KOPT-K1 (cell line): Measurements from ENCODE around the gene PLAAT5.
"Not testable (repeated sequence)": the region's sequence is repeated elsewhere in the genome, so short reads cannot be mapped to it uniquely, and the experiment has no call there.

ENCODE experiments used
- H3K27ac ChIP-seq: fragments of 200-600 bp; sonication (generic); 2 replicates; pipeline ENCODE4 v1.5.1; 2016; ENCODE audit warnings: antibody characterized with exemption, mild to moderate bottlenecking, low read depth, low read length; ENCODE audit not compliant: poor library complexity, severe bottlenecking
- H3K36me3 ChIP-seq: fragments of 200-600 bp; sonication (generic); 2 replicates; pipeline ENCODE4 v1.5.1; 2017; ENCODE audit warnings: antibody characterized with exemption, mild to moderate bottlenecking, low read length, moderate library complexity; ENCODE audit not compliant: insufficient read depth
- H3K9me3 ChIP-seq: fragments of 200-600 bp; sonication (generic); 2 replicates; pipeline ENCODE4 v1.5.1; 2017; ENCODE audit warnings: antibody characterized with exemption, low read length, mild to moderate bottlenecking; ENCODE audit not compliant: insufficient read depth, poor library complexity, severe bottlenecking

The PLAAT5 gene

GRCh38 chr11:63476618-63477017 is 14.3 kb downstream of the PLAAT5 start:
- Histone ChIP-seq H3K9me3 (peaks cover 12% of the 10 kb centered on the region), H3K36me3 (no peaks in the 10 kb centered on the region), H3K27ac (no peak overlapping the region)

- H3K27ac ChIP-seq: no peak overlapping the region
- H3K36me3 ChIP-seq: no peaks in the 10 kb centered on the region
- H3K9me3 ChIP-seq: peaks cover 12% of the 10 kb centered on the region
Measured at GRCh38 chr11:63472372-63472771, 18.6 kb downstream of the PLAAT5 start.

GRCh38 chr11:63470311-63470710 is 20.7 kb downstream of the PLAAT5 start:
- Histone ChIP-seq H3K27ac (no peak overlapping the region), H3K36me3 (no peaks in the 10 kb centered on the region), H3K9me3 (no peaks in the 10 kb centered on the region)

DNA sequence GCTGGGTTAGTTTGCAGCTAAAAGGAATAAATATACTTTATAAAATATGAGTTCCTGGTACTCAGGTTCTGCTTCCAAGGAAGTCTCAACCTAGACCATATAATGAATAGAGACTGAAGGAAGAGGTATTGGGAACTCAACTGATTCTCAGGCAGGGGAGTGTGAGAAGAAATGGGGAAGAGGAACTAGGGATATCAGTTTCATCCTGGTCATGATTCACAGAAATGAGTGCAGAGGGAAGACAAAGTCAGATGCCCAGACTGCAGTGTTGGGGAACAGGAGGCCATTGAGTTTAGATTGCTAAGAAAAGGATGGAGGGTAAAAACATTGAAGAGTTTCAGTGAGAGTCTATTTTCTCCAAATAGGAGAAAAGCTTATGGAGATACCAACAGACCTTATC is 28.8 kb downstream of the PLAAT5 start:
- Histone ChIP-seq H3K9me3 (no peaks in the 10 kb centered on the region), H3K36me3 (no peaks in the 10 kb centered on the region), H3K27ac (no peak overlapping the region)

DNA sequence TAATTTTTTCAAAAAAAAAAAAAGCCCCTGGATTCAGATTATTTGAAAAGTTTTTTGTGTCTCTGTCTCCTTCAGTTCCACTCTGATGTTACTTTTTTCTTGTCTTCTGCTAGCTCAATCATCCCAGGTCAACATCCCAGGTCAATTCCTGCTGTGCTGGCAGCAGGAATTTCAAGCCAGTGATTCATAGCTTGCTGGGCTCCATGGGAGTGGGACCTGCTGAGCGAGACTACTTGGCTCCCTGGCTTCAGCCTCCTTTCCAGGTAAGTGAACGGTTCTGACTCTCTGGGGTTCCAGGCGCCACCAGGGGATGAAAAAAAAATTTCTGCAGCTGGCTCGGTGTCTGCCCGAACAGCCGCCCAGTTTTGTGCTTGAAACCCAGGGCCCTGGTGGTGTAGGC is 31.4 kb downstream of the PLAAT5 start:
- no peak overlapping the region for H3K27ac ChIP-seq
- H3K9me3 ChIP-seq: no peaks in the 10 kb centered on the region

DNA sequence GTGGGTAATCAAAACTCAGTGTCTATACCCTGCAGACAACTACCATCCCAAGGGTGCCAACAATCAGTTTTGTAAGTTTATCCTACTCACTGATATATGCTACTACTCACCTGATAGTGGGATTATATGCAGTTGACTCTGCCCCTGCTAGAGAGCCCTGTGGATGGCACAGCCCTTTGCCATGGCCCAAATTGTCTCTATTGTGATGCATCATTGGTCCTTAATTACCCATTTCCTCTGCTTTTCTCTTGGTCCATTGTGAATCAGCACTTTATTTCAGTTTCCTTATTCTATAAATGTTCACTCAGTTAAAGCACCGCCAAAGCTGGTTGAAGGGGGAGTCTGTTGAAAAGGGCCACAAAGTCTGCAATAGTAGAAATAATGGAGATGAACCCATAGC is 42.3 kb downstream of the PLAAT5 start:
- no peaks in the 10 kb centered on the region for H3K36me3 ChIP-seq
- H3K9me3 ChIP-seq: no peaks in the 10 kb centered on the region
- no peak overlapping the region for H3K27ac ChIP-seq

More for the DNA sequence above, 31.4 kb downstream of the PLAAT5 start:
- H3K36me3 ChIP-seq: no peaks in the 10 kb centered on the region

DNA sequence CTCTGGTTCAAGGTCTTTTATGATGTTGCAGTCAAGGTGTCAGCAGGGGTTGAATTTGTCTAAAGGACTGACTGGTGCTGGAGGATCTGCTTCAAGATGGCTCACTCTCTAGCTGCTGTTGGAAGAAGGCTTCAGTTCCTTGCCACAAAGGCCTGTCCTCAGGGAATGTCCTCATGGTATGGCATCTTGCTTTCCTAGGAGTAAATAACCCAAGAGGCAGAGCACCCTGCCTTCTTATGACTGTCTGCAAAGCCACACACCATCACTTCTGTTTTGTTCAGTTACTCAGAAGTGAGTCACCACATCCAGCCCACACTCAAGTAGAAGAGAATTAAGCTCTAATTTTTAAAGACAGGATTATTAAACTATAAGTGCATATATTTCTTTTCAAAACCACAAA is 45.2 kb downstream of the PLAAT5 start:
- Histone ChIP-seq H3K9me3 (no peaks in the 10 kb centered on the region), H3K27ac (no peak overlapping the region), H3K36me3 (no peaks in the 10 kb centered on the region)

GRCh38 chr11:63445118-63445517 is 45.8 kb downstream of the PLAAT5 start:
- Histone ChIP-seq H3K27ac (no peak overlapping the region), H3K36me3 (no peaks in the 10 kb centered on the region), H3K9me3 (no peaks in the 10 kb centered on the region)

GRCh38 chr11:63444160-63444559 is 46.8 kb downstream of the PLAAT5 start:
- Histone ChIP-seq H3K9me3 (no peaks in the 10 kb centered on the region), H3K27ac (no peak overlapping the region), H3K36me3 (no peaks in the 10 kb centered on the region)

DNA sequence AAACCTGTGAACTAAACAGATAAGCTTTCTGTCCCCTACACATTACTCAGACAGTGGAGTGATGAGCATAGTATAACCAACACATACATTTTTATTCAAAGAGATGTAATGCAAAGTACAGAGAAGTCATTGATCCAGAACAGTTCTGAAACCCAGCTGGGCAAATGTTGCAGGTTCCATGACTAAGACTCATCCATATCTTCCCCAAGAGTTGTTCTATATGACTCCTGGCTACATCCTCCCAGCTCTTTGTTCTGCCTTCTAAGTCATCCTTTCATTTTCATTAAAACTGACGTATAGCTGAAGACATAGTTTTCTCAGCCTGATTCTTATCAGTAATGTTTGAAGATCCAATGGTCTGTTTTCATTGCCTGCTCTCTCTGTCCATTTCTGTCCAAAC is 47.3 kb downstream of the PLAAT5 start:
- Histone ChIP-seq H3K36me3 (no peaks in the 10 kb centered on the region), H3K27ac (no peak overlapping the region), H3K9me3 (no peaks in the 10 kb centered on the region)

DNA sequence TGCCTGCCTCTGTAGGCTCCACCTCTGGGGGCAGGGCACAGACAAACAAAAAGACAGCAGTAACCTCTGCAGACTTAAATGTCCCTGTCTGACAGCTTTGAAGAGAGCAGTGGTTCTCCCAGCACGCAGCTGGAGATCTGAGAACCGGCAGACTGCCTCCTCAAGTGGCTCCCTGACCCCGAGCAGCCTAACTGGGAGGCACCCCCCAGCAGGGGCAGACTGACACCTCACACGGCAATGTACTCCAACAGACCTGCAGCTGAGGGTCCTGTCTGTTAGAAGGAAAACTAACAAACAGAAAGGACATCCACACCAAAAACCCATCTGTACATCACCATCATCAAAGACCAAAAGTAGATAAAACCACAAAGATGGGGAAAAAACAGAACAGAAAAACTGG is 55.1 kb downstream of the PLAAT5 start:
- not testable (repeated sequence) for H3K36me3 ChIP-seq, H3K27ac ChIP-seq, H3K9me3 ChIP-seq

DNA sequence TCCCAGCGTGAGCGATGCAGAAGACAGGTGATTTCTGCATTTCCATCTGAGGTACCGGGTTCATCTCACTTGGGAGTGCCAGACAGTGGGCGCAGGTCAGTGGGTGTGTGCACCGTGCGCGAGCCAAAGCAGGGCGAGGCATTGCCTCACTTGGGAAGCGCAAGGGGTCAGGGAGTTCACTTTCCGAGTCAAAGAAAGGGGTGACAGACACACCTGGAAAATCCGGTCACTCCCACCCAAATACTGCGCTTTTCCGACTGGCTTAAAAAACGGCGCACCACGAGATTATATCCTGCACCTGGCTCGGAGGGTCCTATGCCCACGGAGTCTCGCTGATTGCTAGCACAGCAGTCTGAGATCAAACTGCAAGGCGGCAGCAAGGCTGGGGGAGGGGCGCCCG is 55.6 kb downstream of the PLAAT5 start:
- not testable (repeated sequence) for H3K27ac ChIP-seq, H3K36me3 ChIP-seq, H3K9me3 ChIP-seq

GRCh38 chr11:63430731-63431130 is 60.2 kb downstream of the PLAAT5 start:
- not testable (repeated sequence) for H3K9me3 ChIP-seq, H3K27ac ChIP-seq, H3K36me3 ChIP-seq

GRCh38 chr11:63427971-63428508 is 62.9 kb downstream of the PLAAT5 start:
- no peak overlapping the region for H3K27ac ChIP-seq
- H3K9me3 ChIP-seq: no peaks in the 10 kb centered on the region
- H3K36me3 ChIP-seq: no peaks in the 10 kb centered on the region

GRCh38 chr11:63417174-63417852 is 73.7 kb downstream of the PLAAT5 start:
- Histone ChIP-seq H3K27ac (no peak overlapping the region), H3K9me3 (no peaks in the 10 kb centered on the region), H3K36me3 (no peaks in the 10 kb centered on the region)
